HUES48 (cell line): ENCODE measurements around the gene TET2.

Experiments used
- H3K27ac ChIP-seq: one replicate; pipeline ENCODE4 v1.7.0; 2013; ENCODE audit warnings: low read depth, low read length, inconsistent platforms
- H3K27me3 ChIP-seq: 2 replicates; pipeline ENCODE4 v1.6.1; 2013; ENCODE audit warnings: mild to moderate bottlenecking, low read length; ENCODE audit not compliant: control insufficient read depth, insufficient read depth
- H3K36me3 ChIP-seq: 2 replicates; pipeline ENCODE4 v1.6.1; 2013; ENCODE audit warnings: low read length; ENCODE audit not compliant: control insufficient read depth, insufficient read depth
- H3K4me1 ChIP-seq: 2 replicates; pipeline ENCODE4 v1.6.1; 2013; ENCODE audit warnings: mild to moderate bottlenecking, low read length; ENCODE audit not compliant: control insufficient read depth, insufficient read depth
- H3K4me3 ChIP-seq: 2 replicates; pipeline ENCODE4 v1.5.1; 2013; ENCODE audit warnings: mild to moderate bottlenecking, low read depth, low read length
- H3K9ac ChIP-seq: 2 replicates; pipeline ENCODE4 v1.6.1; 2013; ENCODE audit warnings: mild to moderate bottlenecking, low read depth, low read length, moderate library complexity
- H3K9me3 ChIP-seq: 2 replicates; pipeline ENCODE4 v1.6.1; 2013; ENCODE audit warnings: low read length; ENCODE audit not compliant: control insufficient read depth, insufficient read depth

TET2 gene

DNA sequence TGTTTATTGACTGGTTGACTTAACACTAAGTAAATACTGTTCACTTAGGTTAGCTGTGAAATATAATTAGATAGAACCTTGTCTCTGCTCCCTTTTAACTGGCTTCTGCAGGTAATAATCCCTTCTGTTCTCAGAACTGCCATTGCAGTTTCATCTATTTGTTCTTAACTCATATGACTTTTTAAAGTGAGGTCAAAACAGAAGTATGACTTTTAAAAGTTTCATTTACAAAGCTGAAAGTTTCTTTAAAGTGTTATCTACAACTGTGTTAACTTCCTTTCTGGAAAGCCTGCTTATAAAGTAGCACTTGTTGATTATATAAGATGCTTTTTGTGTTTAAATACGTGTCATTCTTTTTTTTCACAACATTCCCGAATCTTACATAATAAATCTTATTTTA is 127.4 kb downstream of the TET2 start:
- H3K36me3 ChIP-seq, result peaks cover 4% of the 10 kb centered on the region; the same call in 1 of the 2 replicates

DNA sequence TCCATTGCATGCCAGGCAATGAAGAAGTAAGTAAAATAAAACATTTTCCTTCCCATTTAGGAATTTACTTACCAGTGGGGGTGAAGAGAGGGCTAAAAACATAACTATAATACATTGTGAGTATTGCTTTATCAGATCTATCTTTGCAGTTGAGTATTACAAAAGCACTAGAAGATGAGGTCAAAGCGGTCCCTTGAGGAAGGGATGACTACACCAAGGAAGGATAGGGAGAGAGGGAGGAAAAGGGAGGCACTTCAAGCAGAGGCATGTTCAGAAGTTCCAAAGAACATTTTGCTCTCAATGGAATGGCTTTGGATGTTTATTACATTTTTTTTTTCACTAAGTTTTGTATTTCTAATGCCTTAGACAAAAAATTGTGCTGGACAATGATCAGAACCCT is 127.8 kb downstream of the TET2 start:
- Histone ChIP-seq H3K4me1 (peaks cover 6% of the 10 kb centered on the region; the same call in 1 of the 2 replicates), H3K27ac (no peak overlapping the region), H3K36me3 (peaks cover 4% of the 10 kb centered on the region; the same call in 1 of the 2 replicates), H3K9me3 (no peaks in the 10 kb centered on the region), H3K9ac (no peak overlapping the region), H3K27me3 (no peaks in the 10 kb centered on the region), H3K4me3 (no peak overlapping the region)

More for the DNA sequence above, 127.4 kb downstream of the TET2 start:
- Histone ChIP-seq H3K4me3 (no peak overlapping the region), H3K4me1 (peaks cover 6% of the 10 kb centered on the region; the same call in 1 of the 2 replicates), H3K9me3 (no peaks in the 10 kb centered on the region), H3K27ac (no peak overlapping the region), H3K27me3 (no peaks in the 10 kb centered on the region), H3K9ac (no peak overlapping the region)

- Histone ChIP-seq H3K36me3 (no peaks in the 10 kb centered on the region), H3K4me3 (no peak overlapping the region), H3K4me1 (peaks cover 6% of the 10 kb centered on the region; the same call in 1 of the 2 replicates), H3K9ac (no peak overlapping the region), H3K27ac (no peak overlapping the region), H3K9me3 (no peaks in the 10 kb centered on the region), H3K27me3 (no peaks in the 10 kb centered on the region)
Observed at GRCh38 chr4:105276361-105277104, 129.9 kb downstream of the TET2 start.

DNA sequence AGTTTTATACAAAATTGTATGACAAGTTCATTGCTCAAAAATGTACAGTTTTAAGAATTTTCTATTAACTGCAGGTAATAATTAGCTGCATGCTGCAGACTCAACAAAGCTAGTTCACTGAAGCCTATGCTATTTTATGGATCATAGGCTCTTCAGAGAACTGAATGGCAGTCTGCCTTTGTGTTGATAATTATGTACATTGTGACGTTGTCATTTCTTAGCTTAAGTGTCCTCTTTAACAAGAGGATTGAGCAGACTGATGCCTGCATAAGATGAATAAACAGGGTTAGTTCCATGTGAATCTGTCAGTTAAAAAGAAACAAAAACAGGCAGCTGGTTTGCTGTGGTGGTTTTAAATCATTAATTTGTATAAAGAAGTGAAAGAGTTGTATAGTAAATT is 131.0 kb downstream of the TET2 start:
- peaks cover 6% of the 10 kb centered on the region; the same call in 1 of the 2 replicates for H3K4me1 ChIP-seq
- H3K9me3 ChIP-seq, result no peaks in the 10 kb centered on the region
- no peak overlapping the region; the same call in 1 of the 2 replicates for H3K4me3 ChIP-seq
- no peaks in the 10 kb centered on the region for H3K36me3 ChIP-seq
- no peaks in the 10 kb centered on the region for H3K27me3 ChIP-seq
- no peak overlapping the region for H3K9ac ChIP-seq
- H3K27ac ChIP-seq, result no peak overlapping the region

DNA sequence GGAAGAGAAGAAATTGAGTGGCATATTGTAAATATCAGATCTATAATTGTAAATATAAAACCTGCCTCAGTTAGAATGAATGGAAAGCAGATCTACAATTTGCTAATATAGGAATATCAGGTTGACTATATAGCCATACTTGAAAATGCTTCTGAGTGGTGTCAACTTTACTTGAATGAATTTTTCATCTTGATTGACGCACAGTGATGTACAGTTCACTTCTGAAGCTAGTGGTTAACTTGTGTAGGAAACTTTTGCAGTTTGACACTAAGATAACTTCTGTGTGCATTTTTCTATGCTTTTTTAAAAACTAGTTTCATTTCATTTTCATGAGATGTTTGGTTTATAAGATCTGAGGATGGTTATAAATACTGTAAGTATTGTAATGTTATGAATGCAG is 132.6 kb downstream of the TET2 start:
- H3K36me3 ChIP-seq, result no peaks in the 10 kb centered on the region

GRCh38 chr4:105280338-105281123 is 133.9 kb downstream of the TET2 start:
- Histone ChIP-seq H3K27ac (no peak overlapping the region), H3K9ac (no peak overlapping the region), H3K4me1 (peaks cover 6% of the 10 kb centered on the region; the same call in 1 of the 2 replicates), H3K4me3 (no peak overlapping the region), H3K36me3 (no peaks in the 10 kb centered on the region), H3K27me3 (no peaks in the 10 kb centered on the region), H3K9me3 (no peaks in the 10 kb centered on the region)

More for the DNA sequence above, 132.6 kb downstream of the TET2 start:
- no peak overlapping the region for H3K4me3 ChIP-seq
- no peak overlapping the region for H3K27ac ChIP-seq
- H3K4me1 ChIP-seq, result peaks cover 6% of the 10 kb centered on the region; the same call in 1 of the 2 replicates
- no peaks in the 10 kb centered on the region for H3K27me3 ChIP-seq
- no peak overlapping the region for H3K9ac ChIP-seq
- H3K9me3 ChIP-seq, result no peaks in the 10 kb centered on the region

DNA sequence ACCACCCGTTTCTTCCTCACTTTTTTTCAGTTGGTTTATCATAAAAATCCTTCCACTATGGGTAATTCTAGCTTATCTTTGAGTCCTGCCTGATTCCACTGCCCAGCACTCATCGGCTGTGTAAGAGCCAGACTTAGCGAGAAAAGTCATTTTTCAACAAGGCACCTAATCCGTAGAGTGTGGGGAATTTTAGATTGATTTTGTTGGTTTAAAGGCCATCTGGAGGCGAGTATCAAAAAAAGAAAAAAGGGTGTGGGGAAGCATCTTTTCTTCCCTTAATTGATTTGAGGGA is 134.4 kb downstream of the TET2 start:
- no peaks in the 10 kb centered on the region for H3K9me3 ChIP-seq
- no peaks in the 10 kb centered on the region for H3K27me3 ChIP-seq
- H3K9ac ChIP-seq, result no peak overlapping the region
- H3K4me1 ChIP-seq, result peaks cover 6% of the 10 kb centered on the region; the same call in 1 of the 2 replicates
- H3K27ac ChIP-seq, result no peak overlapping the region
- no peaks in the 10 kb centered on the region for H3K36me3 ChIP-seq
- no peak overlapping the region for H3K4me3 ChIP-seq

DNA sequence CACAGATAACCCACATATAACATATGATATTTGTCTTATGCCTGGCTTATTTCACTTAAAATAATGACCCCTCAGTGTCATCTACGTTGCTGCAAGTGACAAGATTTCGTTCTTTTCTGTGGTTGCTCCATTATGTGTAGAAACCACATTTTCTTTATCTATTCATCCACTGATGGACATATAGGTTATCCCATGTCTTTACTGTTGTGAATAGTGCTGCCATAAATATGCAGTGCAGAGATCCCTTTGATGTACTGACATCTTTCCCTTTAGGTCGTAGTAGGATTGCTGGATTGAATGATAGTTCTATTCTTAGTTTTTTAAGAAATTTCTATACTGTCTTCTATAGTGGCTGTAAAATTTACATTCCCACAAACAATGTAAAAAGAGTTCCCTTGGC is 135.8 kb downstream of the TET2 start:
- H3K4me3 ChIP-seq, result no peak overlapping the region
- H3K27me3 ChIP-seq, result no peaks in the 10 kb centered on the region
- no peaks in the 10 kb centered on the region for H3K9me3 ChIP-seq
- peaks cover 4% of the 10 kb centered on the region; the same call in 1 of the 2 replicates for H3K4me1 ChIP-seq
- no peaks in the 10 kb centered on the region for H3K36me3 ChIP-seq
- no peak overlapping the region for H3K9ac ChIP-seq
- no peak overlapping the region for H3K27ac ChIP-seq

GRCh38 chr4:105283501-105283900 is 136.8 kb downstream of the TET2 start:
- Histone ChIP-seq H3K9ac (no peak overlapping the region), H3K4me1 (no peaks in the 10 kb centered on the region), H3K27me3 (no peaks in the 10 kb centered on the region), H3K27ac (no peak overlapping the region), H3K4me3 (no peak overlapping the region), H3K36me3 (no peaks in the 10 kb centered on the region), H3K9me3 (no peaks in the 10 kb centered on the region)

GRCh38 chr4:105288121-105288520 is 141.4 kb downstream of the TET2 start:
- no peaks in the 10 kb centered on the region for H3K36me3 ChIP-seq
- H3K4me3 ChIP-seq, result no peak overlapping the region
- H3K4me1 ChIP-seq, result no peaks in the 10 kb centered on the region
- H3K9me3 ChIP-seq, result no peaks in the 10 kb centered on the region
- no peaks in the 10 kb centered on the region for H3K27me3 ChIP-seq
- H3K27ac ChIP-seq, result no peak overlapping the region
- no peak overlapping the region for H3K9ac ChIP-seq

GRCh38 chr4:105291925-105292324 is 145.2 kb downstream of the TET2 start:
- no peak overlapping the region for H3K4me3 ChIP-seq
- no peaks in the 10 kb centered on the region for H3K4me1 ChIP-seq
- H3K36me3 ChIP-seq, result no peaks in the 10 kb centered on the region
- no peak overlapping the region for H3K27ac ChIP-seq
- no peaks in the 10 kb centered on the region for H3K9me3 ChIP-seq
- H3K27me3 ChIP-seq, result no peaks in the 10 kb centered on the region
- H3K9ac ChIP-seq, result no peak overlapping the region
